Parathyroid adenoma (tissue), 2 donors: ENCODE data around the gene TRIAP1.

Experiments used
- H2AFZ ChIP-seq: fragments of 300-600 bp; sonication (generic); one replicate; pipeline ENCODE4 v1.7.0; 2017; ENCODE audit warnings: antibody characterized with exemption, mild to moderate bottlenecking
- H3K27ac ChIP-seq: fragments of 300-600 bp; sonication (generic); one replicate; pipeline ENCODE4 v1.7.0; 2017
- H3K27me3 ChIP-seq: fragments of 300-600 bp; sonication (generic); one replicate; pipeline ENCODE4 v1.7.0; 2017; ENCODE audit warnings: low read length; ENCODE audit not compliant: control insufficient read depth, insufficient read depth
- H3K36me3 ChIP-seq: fragments of 300-600 bp; sonication (generic); one replicate; pipeline ENCODE4 v1.7.0; 2017; ENCODE audit warnings: low read length; ENCODE audit not compliant: control insufficient read depth, insufficient read depth
- H3K4me1 ChIP-seq: fragments of 300-600 bp; sonication (generic); one replicate; pipeline ENCODE4 v1.7.0; 2017; ENCODE audit warnings: control low read depth
- H3K4me2 ChIP-seq: fragments of 300-600 bp; sonication (generic); one replicate; pipeline ENCODE4 v1.7.0; 2017; ENCODE audit warnings: low read length
- H3K4me3 ChIP-seq: fragments of 300-600 bp; sonication (generic); one replicate; pipeline ENCODE4 v1.7.0; 2017; ENCODE audit warnings: low read depth, low read length
- H3K79me2 ChIP-seq: fragments of 300-600 bp; sonication (generic); one replicate; pipeline ENCODE4 v1.7.0; 2017; ENCODE audit warnings: control low read depth
- H3K9ac ChIP-seq: fragments of 300-600 bp; sonication (generic); one replicate; pipeline ENCODE4 v1.7.0; 2017; ENCODE audit warnings: mild to moderate bottlenecking
- H3K9me3 ChIP-seq: fragments of 300-600 bp; sonication (generic); one replicate; pipeline ENCODE4 v1.7.0; 2017; ENCODE audit warnings: low read length; ENCODE audit not compliant: control insufficient read depth
- CTCF ChIP-seq: fragments of 300-600 bp; sonication (generic); IDR thresholded peaks from one replicate; pipeline ENCODE4 v1.7.0; 2017; ENCODE audit warnings: antibody characterized with exemption, mild to moderate bottlenecking
- donor health status: primary hyperparathyroidism.

TRIAP1 gene

GRCh38 chr12:120465756-120466155 lies 19.6 kb upstream of the TRIAP1 start:
- Histone ChIP-seq H3K27ac (no peak overlapping the region), H3K79me2 (peaks cover 30% of the 10 kb centered on the region), H3K36me3 (no peaks in the 10 kb centered on the region), H3K9me3 (no peaks in the 10 kb centered on the region), H2AFZ (no peak overlapping the region), H3K4me3 (no peak overlapping the region), H3K27me3 (no peaks in the 10 kb centered on the region), H3K4me1 (peaks cover 3% of the 10 kb centered on the region), H3K9ac (no peak overlapping the region), H3K4me2 (no peak overlapping the region)
- TF ChIP-seq CTCF = no peak

DNA sequence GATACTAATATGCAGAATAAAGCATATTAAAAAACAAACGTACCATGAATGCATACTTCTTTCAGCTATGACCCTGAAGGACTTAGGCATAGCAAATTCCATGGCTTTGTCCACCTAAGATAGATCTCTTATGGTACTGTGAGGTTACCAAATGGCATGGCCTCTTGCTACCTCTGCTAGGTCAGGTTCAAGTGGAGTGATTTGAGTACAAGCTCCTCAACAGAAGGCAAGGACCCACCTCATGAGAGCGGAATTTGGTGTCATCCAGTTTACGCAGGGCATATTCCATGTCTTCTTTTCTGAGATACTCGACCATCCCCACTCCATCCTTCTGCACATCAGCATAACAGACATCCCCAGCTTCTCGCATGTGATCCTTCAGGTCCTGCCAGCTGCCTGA lies 17.5 kb upstream of the TRIAP1 start:
- TF ChIP-seq CTCF = no peak
- H3K4me1 ChIP-seq = peaks cover 3% of the 10 kb centered on the region

GRCh38 chr12:120462099-120462640 lies 16.0 kb upstream of the TRIAP1 start:
- no peak overlapping the region for H3K27ac ChIP-seq
- no peaks in the 10 kb centered on the region for H3K36me3 ChIP-seq
- no peak overlapping the region for H3K4me3 ChIP-seq
- no peaks in the 10 kb centered on the region for H3K4me1 ChIP-seq
- H3K9me3 ChIP-seq = no peaks in the 10 kb centered on the region
- no peaks in the 10 kb centered on the region for H3K27me3 ChIP-seq
- no peak overlapping the region for H2AFZ ChIP-seq
- no peak overlapping the region for H3K9ac ChIP-seq
- H3K79me2 ChIP-seq = peaks cover 19% of the 10 kb centered on the region
- no peak overlapping the region for H3K4me2 ChIP-seq
- no peak for TF ChIP-seq CTCF

More for the DNA sequence above, 17.5 kb upstream of the TRIAP1 start:
- H3K79me2 ChIP-seq = peaks cover 24% of the 10 kb centered on the region
- no peak overlapping the region for H2AFZ ChIP-seq
- no peaks in the 10 kb centered on the region for H3K27me3 ChIP-seq
- H3K4me2 ChIP-seq = no peak overlapping the region
- no peaks in the 10 kb centered on the region for H3K9me3 ChIP-seq
- no peaks in the 10 kb centered on the region for H3K36me3 ChIP-seq
- H3K9ac ChIP-seq = no peak overlapping the region
- no peak overlapping the region for H3K27ac ChIP-seq
- H3K4me3 ChIP-seq = no peak overlapping the region

GRCh38 chr12:120460157-120460556 lies 14.0 kb upstream of the TRIAP1 start:
- Histone ChIP-seq H3K4me1 (no peaks in the 10 kb centered on the region), H3K4me2 (no peak overlapping the region), H3K27ac (no peak overlapping the region), H3K9me3 (no peaks in the 10 kb centered on the region), H2AFZ (no peak overlapping the region), H3K79me2 (peaks cover 3% of the 10 kb centered on the region), H3K9ac (no peak overlapping the region), H3K27me3 (no peaks in the 10 kb centered on the region), H3K4me3 (no peak overlapping the region), H3K36me3 (no peaks in the 10 kb centered on the region)
- no peak for TF ChIP-seq CTCF

- Histone ChIP-seq H2AFZ (no peak overlapping the region), H3K9me3 (no peaks in the 10 kb centered on the region), H3K4me3 (no peak overlapping the region), H3K27ac (no peak overlapping the region), H3K79me2 (peaks cover 2% of the 10 kb centered on the region), H3K4me1 (no peaks in the 10 kb centered on the region), H3K36me3 (no peaks in the 10 kb centered on the region), H3K27me3 (no peaks in the 10 kb centered on the region), H3K9ac (no peak overlapping the region), H3K4me2 (no peak overlapping the region)
- TF ChIP-seq CTCF = no peak
These were observed 10.9 kb upstream of the TRIAP1 start for GRCh38 chr12:120457133-120457532.
